HG03457 (cell line): ENCODE data around the gene MERTK.
A peak's percentile ranks its signal among the peaks of the same experiment; 100 is the strongest.
"Not testable (repeated sequence)": the region's sequence is repeated elsewhere in the genome, so short reads cannot be mapped to it uniquely, and the experiment has no call there.

ENCODE experiments used
- ATAC-seq: cut with Tn5 transposase; IDR thresholded peaks from one replicate; pipeline ENCODE4 v1.9.1; 2021; ENCODE audit warnings: moderate number of reproducible peaks; ENCODE audit not compliant: unreplicated experiment

Gene MERTK

DNA sequence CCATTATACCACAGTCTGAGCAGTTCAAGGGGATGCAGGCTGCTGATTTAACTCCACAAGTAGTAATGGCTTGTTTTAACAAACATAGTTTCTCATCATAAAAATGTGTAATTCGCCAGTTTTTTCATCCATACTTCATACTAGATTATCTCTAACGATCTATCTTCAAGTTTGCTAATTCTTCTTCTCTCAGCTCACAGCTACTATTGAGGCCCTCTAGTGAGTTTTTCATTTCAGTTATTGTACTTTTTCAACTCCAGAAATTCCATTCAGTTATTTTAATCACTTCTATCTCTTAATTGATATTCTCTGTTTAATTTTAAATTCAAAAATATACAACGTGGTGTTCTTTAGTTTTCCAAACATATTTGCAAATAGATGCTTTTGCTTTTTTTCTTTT, 136.5 kb downstream of the MERTK start:
- no peak for ATAC-seq

DNA sequence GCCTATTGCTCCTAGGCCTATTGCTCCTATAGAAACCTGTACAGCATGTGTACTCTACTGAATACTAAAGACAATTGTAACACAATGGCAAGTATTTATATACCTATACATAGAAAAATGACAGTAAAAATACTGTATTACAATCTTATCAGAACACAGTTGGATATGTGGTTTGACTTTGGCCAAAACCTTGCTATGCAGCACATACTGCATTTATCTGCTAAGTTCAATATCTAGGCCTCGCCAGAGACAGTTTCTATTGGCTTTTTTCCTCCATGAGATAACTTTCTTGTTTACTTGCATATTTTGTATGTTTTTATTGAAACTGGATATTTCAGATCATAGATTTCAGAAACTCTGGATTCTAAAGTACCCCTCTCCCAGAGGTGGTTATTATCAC, 137.4 kb downstream of the MERTK start:
- ATAC-seq: no peak

DNA sequence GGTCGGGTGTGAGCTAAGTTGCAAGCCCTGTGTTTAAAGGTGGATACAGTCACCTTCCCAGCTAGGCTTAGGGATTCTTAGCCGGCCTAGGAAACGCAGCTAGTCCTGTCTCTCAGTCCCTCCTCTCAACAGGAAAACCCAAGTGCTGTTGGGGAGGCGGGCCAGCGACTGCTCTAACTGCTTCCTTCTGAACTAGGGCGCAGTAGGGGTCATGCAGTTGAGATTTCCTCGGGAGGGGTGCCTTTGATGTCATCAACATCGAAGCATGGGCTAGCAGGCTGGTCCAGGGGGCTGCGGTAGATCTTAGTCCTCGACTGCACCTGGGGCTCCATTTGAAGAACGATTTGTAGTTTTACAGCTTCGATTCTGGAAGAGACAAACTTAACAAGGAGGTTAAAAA, 141.1 kb downstream of the MERTK start:
- not testable (repeated sequence) for ATAC-seq

DNA sequence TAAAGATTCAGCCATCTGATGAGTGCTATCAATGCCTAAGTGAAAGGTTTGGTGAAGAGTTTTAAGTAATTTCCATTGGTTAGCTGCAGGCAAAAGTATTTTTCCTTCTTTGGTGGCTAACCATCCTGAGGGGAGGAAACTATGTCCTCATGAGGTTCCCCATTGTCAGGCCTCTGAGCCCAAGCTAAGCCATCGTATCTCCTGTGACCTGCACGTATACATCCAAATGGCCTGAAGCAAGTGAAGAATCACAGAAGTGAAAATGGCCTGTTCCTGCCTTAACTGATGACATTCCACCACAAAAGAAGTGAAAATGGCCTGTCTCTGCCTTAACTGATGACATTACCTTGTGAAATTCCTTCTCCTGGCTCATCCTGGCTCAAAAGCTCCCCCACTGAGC, 141.7 kb downstream of the MERTK start:
- not testable (repeated sequence) for ATAC-seq

DNA sequence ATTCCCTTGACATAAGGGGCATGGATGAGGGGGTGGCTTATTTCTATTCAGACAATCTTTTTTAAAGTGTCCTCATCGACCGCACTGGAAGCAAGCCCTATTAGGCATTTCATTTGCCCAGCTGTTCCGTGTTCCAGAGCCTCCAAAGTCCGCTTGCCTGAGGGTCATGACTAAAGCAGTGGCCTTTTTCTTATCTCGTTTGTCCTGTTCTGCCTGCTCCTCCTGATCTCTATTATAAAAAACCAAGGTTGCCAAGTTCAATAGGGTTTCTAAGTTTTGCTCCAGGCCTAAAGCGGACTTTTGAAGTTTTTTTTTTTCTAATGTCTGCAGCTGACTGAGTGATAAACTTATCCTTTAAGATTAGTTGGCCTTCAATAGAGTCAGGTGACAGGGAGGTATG, 143.1 kb downstream of the MERTK start:
- not testable (repeated sequence) for ATAC-seq

DNA sequence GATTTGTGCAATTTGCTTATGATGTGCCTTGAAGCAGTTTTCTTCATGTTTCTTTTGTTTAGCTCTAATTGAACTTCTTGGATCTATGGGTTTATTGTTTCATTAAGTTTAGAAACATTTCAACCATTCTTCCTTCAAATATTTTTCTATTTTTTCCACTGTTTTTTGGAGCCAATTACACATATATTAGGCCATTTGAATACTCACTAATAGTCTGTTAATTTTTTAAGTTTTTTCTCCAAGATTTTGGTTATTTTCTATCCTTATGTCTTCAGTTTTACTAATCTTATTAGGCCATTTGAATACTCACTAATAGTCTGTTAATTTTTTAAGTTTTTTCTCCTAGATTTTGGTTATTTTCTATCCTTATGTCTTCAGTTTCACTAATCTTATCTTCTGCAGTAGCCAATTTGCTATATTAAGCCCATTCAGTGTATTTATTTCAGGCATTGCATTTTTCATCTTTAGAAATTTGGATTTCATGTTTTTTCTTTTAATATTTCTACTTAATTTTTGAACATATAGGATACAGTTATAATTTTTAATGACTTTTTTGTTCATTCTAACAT, 147.1 kb downstream of the MERTK start:
- ATAC-seq: no peak

DNA sequence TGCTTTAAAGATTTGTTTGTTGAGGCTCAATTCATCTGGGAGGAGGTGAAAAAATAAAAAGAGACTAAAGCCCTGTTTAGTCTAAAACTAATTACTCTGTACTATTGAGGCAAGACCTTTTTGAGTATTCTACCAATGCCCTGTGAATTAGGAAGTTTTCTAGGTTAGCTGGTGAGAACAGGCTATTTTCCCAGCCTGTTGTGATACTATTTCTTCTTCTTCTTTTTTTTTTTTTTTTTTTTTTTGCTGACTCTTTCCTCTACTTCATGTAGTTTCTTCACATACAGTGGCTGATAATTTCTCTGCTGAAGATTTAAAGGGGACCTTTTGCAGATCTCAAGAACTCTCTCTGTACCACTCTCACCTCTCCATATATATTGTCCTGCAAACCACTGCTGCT, 147.8 kb downstream of the MERTK start:
- ATAC-seq: no peak

DNA sequence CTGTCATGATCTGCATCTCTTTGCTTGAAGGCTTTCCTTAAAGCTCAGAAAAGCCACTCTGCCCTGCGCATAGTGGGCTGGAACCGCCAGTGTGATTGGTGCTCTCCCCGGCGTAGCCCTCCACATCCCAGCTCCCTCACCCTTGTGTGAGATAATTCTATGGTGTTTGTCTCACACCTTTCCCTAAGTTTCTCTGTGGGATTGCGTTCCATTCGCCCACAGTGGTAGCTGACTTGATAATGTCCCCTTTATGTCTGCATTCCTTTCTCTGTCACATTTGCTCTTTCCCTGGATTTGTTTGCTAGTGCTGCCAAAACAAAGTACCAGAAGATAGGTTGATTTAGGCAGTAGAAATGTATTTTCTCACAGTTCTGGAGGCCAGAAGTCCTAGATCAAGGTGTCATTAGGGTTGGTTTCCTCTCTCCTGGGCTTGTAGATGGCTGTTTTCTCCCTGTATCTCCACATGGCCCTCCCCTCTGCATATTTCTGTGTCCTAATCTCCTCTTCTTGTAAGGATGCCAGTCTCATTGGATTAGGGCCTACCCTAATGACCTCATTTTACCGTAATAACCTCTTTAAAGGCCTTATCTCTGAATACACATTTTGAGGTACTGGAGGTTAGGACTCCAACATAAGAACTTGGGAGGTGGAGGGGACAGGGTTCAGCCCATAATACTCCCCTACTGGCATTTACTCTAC, 149.3 kb downstream of the MERTK start:
- no peak for ATAC-seq

DNA sequence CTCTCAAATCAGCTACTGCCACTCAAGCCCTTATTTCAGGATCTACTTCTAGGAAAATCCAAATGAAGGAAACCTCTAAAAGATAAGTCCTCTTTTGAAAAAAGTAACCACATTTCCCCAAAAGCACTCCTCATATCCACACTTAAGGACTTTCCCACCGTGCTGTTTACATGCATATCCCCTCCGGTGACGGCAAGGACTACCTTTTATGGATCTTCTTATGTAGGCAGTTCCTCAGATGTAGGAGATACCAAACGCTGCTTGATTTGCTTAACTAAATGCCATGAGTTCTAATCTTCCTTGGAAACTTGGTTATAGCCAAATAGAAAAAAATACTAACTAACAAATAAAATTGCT, 149.8 kb downstream of the MERTK start:
- no peak for ATAC-seq

DNA sequence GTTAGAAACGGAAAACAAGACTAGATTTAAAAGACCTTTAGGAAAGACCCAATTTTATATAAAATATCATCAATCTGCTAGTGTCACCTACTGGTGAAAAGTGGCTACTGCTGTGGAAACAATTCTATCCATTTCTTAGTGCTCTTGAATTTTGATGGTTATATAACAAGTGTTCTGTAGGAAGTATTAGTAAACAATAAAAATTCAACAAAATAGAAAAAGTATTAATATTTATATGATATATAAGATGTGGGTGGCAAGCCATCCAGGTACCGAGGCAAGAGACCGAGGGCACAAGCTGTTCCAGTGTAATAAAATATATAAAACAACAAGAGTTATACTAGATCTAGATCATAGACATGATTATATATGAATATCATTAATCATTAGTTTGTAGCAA, 150.5 kb downstream of the MERTK start:
- no peak for ATAC-seq

DNA sequence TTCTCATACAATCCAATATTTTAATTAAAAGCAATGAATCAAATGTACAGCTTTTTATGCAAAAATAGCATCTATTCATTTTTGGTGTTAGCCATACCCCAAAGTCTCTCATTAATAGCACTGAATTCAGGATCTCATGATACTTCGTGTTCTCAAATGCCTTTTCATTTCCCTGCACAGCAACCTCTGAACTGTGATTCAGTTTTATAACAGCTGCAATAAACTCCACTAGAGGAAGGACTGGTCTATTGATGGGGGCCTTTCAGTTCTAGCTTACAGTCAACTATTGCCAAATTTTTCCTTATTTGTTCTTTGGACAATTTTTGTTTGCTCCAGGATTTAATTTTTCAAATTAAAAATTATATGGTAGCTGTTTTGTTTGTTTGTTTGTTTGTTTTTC, 151.9 kb downstream of the MERTK start:
- ATAC-seq: no peak

DNA sequence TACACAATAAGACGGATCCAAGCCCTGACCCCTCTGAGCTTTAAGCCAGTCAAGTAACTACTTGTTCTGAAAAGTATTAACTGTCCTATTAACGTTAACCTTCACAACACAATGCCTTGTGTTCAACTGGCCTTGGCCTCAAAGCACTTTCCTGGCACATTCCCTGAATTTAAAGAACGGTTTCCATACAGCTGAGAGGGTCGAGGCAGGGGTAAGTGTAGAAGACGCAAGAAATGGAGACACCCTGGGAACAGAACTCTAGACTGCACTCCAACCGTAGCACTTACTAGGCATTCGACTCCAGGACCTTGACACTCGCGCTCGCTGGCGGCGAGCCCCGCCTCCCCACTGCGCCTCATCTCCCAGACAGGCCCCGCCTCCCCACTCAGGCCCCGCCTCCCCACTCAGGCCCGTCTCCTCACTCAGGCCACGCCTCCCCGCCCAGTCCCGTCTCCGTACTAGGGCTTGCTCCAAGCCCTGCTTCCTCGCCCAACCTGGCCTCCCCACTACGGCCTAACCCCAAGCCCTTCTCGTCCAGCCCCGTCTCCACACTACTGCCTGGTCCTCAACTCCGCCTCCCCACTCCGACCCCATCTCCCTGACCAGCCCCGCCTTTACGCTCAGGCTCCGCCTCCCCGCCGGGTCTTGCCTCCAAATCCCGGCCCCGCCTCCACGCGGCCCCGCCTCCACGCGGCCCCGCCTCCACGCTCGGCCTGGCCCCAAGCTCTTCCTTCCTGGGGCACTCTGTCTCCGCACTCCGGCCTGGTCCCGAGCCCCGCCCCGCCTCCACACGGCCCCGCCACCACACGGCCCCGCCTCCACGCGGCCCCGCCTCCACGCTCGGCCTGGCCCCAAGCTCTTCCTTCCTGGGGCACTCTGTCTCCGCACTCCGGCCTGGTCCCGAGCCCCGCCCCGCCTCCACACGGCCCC, 155.8 kb downstream of the MERTK start:
- peak; percentile 56 for ATAC-seq

DNA sequence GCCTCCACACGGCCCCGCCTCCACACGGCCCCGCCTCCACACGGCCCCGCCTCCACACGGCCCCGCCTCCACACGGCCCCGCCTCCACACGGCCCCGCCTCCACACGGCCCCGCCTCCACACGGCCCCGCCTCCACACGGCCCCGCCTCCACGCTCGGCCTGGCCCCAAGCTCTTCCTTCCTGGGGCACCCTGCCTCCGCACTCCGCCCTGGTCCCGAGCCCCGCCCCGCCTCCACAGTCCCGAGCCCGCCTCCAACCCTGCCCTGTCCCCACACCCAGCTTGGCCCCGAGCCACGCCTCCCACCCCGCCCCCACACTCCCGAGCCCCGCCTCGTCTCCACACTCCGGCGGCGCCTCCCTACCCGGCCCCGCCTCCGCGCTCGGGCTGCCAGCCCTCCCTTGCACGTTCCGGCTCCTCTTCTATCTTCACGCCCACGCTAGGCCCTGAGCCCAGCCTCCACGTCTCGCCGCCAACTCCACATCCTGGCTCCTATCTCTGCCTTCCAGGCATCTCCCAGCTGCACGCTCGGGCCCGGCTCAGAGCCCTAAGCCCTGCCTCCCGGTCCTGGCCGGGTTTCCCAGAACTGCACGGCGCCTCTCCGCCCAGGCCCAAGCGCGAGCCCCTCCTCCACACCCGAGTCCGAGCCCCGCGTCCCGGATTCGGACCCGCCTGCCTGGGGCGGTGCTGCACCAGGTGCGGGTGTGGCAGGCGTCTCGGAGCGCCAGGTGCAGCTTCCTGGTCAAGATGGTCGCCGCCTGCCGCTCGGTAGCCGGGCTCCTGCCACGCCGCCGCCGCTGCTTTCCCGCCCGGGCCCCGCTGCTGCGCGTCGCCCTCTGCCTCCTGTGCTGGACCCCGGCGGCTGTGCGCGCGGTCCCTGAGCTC, 156.7 kb downstream of the MERTK start, which contains the start of gene TMEM87B:
TSS of gene TMEM87B (plus strand) at position 423 of the 883 bp plus-strand sequence. CDS start at position 746, 323 bp downstream.
- peak; percentile 47 for ATAC-seq

DNA sequence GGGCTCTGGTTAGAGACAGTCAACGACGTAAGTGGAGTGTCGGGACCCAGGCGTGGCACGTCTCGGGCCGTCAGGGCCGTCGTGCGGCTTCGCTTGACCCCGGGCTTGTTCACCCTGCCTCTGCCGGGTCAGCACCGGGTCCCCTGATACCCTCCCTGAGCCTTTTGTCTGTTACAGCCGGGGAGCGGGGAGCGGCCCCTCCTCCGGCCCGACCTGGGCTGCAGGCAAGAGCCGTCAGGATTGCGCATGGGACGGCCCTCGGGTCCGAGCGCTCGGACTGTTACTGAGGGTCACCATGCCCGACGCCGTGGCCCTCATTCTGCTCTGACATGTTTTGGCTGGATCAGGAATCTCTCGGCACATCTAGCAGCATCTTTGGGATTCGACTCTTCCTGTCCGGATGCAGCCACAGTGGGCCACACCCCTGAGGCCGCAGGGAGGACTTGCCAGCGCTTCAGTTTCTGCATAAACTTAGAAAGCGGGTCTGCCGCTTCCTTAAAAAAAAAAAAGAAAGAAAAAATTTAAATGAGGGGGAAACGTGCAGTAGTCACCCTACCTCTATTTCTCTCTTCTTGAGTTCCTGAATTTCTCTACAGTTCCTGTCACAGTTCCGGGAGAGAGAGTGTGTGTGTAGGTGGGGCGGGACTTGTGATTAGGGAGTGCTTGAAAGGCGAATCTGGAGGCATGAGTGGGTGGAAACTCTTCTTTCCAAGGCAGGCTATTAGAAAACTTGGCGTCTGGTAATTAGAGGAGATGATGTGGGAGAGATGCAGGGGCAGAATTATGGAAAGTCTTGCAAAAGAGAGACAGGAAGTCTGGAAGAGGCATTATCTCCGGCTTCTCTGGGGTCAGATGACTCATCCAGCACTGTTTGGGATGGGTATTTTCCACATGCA, 157.6 kb downstream of the MERTK start:
- ATAC-seq: no peak

DNA sequence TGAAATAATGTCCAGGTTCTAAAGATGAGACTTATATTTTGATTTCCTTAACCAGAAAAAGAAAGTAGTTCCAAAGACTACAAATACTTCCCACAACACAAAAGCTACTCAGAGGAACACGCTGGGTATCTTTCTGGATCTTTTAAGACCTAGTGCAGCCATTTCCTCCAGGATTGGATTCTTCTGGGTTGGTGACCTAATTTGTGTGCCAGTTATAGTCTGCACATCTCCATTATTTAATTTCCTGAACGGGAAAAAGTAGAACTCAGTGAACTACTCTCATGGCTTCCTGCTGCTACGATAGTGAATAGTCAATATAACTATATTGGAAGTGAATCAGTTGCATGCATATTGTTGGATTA, 158.2 kb downstream of the MERTK start:
- no peak for ATAC-seq

DNA sequence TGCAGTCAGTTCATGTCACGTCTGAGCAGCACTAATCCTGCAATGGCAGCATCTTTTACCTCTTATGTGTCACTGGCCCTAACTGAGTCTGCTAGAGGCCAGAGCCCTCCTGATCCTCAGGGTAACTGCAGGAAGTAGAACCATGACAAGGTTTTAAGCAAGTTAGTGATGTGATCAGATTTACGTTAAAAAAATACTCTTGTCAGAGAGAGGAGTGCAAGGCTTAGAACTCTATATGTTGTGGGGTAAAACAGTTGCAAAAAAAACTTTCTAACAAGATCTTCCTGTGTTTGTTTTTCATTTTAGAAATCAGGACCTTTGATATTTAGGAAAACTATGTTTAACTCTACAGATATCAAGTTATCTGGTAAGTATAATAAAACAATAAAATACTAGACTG, 161.3 kb downstream of the MERTK start:
- ATAC-seq: no peak

DNA sequence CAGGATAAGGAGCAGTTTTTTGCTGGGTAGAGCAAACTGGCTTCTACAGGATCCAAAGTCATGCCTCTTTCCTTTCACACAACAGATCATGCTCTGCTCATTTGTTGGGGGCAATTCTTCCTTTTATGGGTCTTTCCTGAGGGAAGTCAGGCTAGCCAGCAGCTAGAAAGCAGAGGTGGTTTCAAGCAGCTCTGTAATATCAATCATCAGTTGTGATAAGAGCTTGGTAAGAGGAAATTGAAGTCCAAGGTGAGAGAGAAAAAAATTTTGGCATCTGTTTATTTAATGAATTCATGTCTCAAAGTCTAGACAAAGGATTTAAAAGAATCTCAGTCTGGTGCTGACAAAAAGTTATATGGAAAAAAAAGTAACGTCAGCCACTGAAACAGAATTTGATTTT, 162.9 kb downstream of the MERTK start:
- no peak for ATAC-seq

DNA sequence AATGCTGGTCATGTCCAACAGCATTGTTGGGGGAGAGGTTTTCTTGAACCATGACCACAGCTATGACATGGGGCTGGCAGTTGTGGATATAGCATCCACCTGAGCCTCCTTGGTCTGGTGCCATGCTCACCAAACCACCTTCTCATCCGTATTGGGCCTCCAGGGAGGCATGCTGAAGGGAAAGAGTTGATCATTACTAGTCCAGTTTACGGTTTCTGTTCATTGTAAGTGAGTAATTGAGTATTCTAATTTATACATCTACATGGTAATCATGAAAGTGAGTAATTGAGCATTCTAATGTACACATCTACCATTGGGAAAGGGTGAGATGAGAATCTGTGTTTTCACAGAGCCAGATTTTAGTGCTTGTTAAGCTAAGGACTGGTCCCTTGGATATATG, 163.4 kb downstream of the MERTK start:
- ATAC-seq: no peak

DNA sequence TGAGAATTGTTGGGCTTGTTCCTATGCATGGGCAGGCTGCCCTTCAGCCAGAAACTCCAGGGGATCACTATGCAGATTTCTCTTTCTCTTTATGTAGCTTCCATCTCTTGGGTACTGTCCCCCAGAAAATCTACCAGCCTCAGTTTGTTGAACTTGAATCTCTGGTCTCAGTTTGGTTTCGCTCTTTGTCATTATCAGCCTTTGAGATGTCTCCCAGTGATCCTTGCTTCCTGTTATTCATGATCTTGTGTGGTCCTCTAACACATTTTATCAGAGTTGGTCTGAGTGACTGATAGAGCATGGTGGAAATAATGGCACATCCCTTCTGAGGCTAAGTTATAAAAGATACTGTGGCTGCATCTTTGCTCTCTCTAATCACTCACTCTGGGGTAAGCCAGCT, 164.5 kb downstream of the MERTK start:
- ATAC-seq: no peak

DNA sequence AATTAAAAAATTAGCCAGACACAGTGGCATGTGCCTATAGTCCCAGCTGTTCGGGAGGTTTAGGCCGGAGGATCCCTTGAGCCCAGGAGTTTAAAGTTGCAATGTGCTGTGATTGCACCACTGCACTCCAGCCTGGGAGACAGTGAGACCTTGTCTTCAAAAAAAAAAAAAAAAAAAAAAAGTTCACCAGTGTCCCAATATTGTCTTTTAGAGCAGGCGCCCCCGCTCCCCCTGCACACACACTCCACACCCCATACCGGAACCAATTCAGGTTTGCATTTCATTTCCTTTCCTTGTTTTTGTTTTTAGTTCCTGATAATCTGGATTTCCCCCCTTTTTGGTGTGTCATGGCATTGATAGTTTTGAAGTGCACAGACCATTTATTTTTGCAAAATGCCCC, 167.1 kb downstream of the MERTK start:
- ATAC-seq: no peak
